SHP77 (cell line): ENCODE results near the gene PCED1A.
"Not testable (repeated sequence)": the region's sequence is repeated elsewhere in the genome, so short reads cannot be mapped to it uniquely, and the experiment has no call there.

Experiments
- DNase-seq, 2 experiments: peaks; one replicate each; lab custom pipeline; 2025; lab: John Stamatoyannopoulos, UW

Gene PCED1A

DNA sequence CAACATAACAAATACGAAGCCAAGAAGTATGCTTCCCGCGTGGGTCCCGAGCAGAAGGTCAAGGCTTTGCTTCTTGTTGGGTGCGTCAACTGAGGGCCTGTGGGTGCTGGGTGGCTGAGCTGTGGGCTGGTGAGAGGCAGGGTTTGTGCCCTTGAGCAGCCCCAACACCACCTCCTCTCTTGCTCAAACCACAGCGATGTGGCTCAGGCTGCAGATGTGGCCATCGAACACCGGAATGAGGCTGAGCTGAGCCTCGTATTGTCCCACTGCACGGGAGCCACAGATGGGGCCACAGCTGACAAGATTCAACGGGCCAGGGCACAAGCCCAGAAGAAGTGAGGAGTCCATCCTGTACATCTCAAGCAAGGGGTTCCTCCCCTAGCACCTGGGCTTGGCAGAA is 25.8 kb upstream of the PCED1A start:
- DNase-seq: no peak

GRCh38 chr20:2865630-2866029 is 25.2 kb upstream of the PCED1A start:
- DNase-seq: no peak

GRCh38 chr20:2865101-2865500 is 24.6 kb upstream of the PCED1A start:
- no peak for DNase-seq

- DNase-seq: no peak
These were observed 24.2 kb upstream of the PCED1A start for GRCh38 chr20:2864626-2865025.

- no peak for DNase-seq
These were observed 19.1 kb upstream of the PCED1A start for GRCh38 chr20:2859330-2860121.

DNA sequence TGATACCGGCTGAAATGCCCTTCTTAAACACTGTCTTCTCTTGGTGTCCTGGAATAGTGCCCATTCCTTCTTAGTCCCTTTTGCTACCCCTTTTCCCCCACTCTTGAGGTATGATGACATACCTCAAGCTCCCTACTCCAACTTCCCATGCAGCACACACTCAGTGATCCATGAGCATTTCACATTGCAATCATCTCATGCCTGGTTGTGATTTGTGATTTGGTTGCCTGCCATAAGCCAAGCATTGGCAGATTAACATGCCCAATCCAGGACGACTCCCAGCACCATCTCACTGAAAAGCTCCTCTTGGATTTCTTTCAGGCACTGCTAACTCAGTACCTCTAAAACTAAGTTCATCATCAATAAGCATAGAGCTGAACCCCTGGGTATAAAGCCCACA is 18.1 kb upstream of the PCED1A start:
- DNase-seq: no peak

DNA sequence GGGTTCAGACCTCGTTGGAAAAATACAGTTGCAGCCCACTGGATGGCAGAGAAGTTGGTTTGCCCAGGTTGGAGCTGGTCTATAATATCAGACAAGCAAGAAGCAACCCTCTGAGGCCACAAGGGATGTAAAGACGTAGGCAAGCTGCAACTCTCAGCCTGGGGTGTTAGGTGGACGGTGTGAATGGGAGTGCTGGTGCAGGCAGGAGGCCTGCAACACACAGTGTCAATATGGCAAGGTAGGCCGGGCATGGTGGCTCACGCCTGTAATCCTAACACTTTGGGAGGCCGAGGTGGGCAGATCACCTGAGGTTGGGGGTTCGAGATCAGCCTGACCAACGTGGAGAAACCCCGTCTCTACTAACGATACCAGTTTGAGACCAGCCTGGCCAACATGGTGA is 10.6 kb upstream of the PCED1A start:
- DNase-seq: no peak

DNA sequence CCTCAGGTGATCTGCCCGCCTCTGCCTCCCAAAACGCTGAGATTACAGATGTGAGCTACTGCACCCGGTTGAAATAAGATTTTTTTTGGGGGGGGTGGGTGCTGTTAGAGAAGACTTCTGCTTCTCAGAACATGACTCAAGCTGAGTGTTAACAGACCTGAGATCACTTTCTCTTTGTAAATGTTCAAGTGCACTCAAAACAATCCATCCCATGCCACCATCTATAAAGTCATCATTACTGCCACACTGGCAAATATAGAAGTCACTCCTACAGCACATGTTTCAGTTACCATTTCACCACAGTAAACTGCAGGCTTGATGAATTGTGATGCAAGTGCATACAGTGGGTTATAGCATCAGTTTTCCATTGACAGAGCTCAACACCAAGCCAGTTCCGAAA is 9.1 kb upstream of the PCED1A start:
- no peak for DNase-seq

- no peak for DNase-seq
These were observed 7.3 kb upstream of the PCED1A start for GRCh38 chr20:2847802-2848201.

DNA sequence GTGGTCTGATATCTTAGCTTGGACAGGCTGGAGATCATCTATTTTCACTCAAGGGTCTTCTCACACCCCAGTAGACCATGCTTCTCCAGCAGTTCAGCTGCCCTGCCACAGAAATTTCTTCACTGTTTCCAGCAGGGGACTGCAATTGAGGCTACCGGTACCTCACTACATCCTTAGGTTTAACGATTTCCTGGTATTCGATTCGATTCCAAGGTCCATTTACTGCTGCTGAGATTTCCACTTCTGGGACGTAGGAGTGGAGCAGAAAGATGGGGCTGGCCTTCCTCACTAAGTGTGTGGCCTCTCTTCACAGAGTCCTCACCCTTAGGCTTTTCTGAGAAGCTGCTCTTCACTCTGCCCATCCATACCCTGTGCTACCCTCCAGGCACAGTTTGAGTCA is 6.2 kb upstream of the PCED1A start:
- DNase-seq: no peak

- no peak for DNase-seq
These were observed 5.2 kb upstream of the PCED1A start for GRCh38 chr20:2845607-2846006.

- DNase-seq: peak; percentile 27 to 66
These were observed 594 bp upstream of the PCED1A start for GRCh38 chr20:2840967-2841531.

DNA sequence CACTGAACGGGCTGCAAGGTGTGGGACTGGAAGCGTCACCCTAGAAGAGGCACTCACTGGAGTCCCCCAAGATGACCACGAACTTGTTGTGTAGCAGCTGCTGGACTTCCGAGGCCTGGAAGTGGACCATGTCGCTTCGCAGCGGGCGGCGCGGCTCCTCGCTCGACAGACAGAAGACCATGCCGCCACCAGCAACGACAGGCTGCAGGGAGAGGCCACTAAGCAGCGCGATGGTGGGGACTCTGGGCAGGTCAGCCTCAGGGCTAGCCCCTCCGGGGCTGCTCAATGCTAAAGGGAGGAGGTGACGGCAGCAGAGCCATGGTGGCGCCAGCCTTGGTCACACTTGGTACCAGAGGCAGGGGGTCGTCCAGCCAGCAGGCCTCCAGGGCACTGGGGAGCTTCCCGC is 720 bp downstream of the PCED1A start:
- no peak for DNase-seq

DNA sequence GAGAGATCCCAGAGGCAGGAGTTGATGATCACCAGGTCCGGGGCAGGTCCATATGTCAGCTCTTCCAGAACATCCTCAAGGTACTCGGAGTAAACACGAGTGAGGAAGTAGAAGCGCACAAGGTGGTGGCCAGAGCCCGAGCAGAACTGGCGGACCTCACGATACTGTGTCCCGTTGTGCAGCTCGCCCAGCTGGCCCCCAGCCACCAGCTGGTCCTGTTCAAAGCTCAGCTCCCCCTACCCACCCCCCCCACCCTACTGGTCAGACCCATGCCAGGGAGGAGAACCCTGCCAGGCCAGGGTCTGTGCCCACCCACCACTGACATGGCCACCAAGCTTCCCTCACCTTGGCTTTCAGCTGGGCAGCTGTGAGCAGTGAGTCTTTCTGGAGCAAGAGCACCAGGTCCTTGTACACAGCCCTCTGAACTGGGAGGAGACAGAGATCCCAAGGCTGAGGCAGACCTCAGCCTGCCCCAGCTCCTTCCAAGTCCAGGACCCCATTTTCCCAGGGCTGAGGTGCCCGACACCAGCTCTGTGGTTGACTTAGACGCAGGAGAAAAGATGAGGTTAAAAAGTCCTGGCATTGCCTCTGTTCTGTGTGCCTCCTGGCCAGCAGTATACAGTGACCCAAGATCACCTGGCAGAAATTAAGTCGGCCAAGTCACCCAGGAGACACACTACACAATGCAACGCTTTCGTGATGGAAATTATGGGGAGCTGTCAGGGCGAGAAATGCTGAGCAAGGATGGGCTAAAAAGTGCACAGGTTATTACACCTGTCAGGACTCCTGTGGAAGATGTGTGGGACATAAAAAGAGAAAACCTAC is 1.4 kb downstream of the PCED1A start:
- no peak for DNase-seq

GRCh38 chr20:2838170-2838797 is 2.2 kb downstream of the PCED1A start:
- DNase-seq: no peak

DNA sequence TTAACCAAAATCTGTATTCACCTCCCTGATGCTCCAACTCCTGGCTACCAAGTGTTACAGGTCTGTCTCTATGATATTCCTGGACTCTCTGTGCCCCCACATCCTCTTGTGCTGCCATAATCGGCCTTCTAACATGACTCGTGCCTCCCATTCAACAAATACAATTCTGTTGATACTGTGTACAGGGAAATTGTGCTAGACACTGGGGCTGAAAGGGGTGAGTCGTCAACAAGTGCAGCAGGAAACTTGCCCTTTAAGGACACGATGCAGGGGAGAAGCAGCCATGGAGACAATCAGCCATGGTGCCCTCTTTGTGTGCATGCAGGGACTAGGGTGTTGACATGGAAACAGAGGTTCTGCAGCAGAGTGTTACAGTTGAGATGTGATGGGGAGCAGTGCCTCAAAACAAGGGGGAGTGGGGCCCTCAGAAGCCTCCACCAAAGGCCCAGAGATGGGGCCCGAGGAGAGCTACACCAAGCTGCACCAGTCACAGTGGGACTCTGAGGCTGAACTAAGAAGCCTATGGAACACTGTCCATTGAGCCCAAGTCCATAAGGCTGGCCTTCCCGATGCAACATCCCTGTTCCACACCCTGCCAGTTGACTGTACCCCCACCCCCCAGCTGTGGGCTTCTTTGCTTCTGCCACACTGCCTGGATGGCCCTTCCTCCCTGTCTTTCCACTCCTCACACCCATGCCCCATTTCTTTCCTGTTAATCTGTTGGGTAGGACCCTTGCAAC is 3.1 kb downstream of the PCED1A start:
- no peak for DNase-seq

DNA sequence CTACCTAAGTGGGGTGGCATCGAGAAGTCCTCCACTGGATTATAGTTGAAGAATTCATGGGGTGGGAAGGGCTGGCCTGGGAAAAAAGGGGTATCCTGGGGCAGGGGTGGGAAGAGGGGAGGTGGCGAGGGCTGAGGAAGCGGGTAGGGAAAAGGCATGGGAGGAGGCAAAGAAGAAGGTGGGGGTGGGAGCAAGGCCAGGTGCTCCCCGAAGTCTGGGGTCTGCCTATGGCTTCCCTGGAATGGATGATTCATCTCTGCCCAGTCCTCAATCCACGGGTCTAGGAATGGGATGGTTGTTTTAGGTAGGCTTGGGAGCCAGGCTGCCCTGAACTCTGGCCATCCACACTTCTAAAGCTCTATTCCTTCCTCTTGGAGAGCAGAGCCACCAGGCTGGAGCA is 4.4 kb downstream of the PCED1A start:
- no peak for DNase-seq

- DNase-seq: no peak
These were observed 5.1 kb downstream of the PCED1A start for GRCh38 chr20:2835331-2835796.

DNA sequence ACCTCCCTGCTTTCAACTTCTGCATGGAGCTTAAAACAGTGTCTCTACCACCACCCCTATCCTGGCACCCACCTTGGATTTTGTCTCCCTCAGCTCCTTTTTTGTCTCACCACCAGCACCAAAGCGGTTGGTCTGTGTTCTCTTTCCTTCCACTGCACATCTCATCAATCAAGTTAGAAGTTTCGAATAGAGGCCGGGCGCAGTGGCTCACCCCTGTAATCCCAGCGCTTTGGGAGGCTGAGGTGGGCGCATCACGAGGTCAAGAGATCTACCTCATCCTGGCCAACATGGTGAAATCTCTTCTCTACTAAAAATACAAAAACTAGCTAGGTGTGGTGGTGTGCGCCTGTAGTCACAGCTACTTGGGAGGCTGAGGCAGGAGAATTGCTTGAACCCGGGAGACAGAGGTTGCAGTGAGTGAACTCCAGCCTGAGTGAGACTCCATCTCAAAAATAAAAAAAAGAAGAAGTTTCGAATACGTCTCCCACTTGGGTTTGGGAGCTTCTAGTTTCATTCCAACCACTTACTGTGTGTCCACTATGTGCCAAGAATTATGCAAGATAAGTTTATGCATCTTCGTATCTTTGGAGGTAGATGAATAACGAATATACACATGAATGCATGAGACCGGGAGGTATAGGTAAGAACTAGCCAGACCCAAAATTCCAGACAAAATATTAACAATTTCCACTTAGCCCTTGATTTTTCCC is 5.9 kb downstream of the PCED1A start:
- DNase-seq: no peak

GRCh38 chr20:2833761-2834160 is 6.7 kb downstream of the PCED1A start:
- no peak for DNase-seq

DNA sequence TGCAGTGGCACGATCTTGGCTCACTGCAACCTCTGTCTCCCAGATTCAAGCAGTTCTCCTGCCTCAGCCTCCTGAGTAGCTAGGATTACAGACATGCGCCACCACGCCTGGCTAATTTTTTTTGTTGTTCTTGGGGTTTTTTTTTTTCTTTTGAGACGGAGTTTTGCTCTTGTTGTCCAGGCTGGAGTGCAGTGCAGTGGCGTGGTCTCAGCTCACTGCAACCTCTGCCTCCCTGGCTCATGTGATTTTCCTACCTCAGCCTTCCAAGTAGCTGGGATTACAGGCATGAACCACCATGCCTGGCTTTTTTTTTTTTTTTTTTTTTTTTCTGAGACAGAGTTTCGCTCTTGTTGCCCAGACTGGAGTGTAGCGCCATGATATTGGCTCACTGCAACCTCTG is 9.2 kb downstream of the PCED1A start:
- DNase-seq: not testable (repeated sequence)
